ENCODE data around the gene CALHM6. TPM values are rescaled to one million over a fixed set of nuclear protein-coding genes. Genes with fewer than 3 reads are reported as not detected.
A peak's percentile ranks its signal among the peaks of the same experiment; 100 is the strongest.
"Not testable (repeated sequence)": the region's sequence is repeated elsewhere in the genome, so short reads cannot be mapped to it uniquely, and the experiment has no call there.

CALHM6 gene
- total RNA-seq, 1 donor from 2014 or later, result 29.2 TPM

DNA sequence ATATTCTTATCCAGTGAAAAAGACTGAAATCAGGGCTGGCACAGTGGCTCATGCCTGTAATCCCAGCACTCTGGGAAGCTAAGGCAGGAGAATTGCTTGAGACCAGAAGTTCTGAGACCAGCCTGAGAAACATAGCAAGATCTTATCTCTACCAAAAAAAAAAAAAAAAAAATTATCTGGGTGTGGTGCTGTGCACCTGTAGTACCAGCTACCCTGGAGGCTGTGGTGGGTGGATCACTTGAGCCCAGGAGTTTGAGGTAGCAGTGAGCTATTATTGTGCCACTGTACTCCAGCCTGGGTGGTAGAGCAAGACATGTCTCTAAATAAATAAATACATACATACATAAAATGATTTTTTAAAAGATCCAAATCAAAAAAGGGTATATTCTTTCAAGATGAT lies 6.3 kb downstream of the CALHM6 start:
- no peak overlapping the region for H3K4me3 Mint-ChIP-seq
- no peak for DNase-seq (ENCODE audit: low spot score)
- no peaks in the 10 kb centered on the region for H3K9me3 Mint-ChIP-seq
- H3K27ac Mint-ChIP-seq, result no peak overlapping the region
- intact Hi-C loops (cut with micrococcal nuclease), result no loop called here
- H3K36me3 Mint-ChIP-seq (ENCODE audit: low read depth), result peaks cover 16% of the 10 kb centered on the region
- peaks cover 49% of the 10 kb centered on the region for H3K4me1 Mint-ChIP-seq (ENCODE audit: low read depth)
- no peaks in the 10 kb centered on the region for H3K27me3 Mint-ChIP-seq (ENCODE audit: insufficient read depth)

DNA sequence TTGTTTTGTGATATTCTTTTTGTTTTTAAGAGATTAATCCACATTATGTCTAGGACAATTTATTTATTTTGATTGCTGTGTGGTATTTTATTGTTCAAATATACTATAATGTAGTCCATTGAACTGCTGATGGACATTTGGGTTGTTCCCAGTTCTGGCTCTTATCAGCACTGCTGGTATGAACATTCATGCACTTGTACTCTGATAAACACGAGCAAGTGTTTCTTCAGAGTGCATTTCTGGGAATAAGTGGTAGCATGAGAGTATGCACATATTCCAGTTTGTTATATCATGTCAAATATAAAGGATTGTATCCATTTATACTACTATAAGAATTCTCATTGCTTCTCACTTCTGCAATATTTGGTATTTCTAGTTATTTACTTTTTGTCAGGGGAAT lies 7.1 kb downstream of the CALHM6 start:
- H3K27me3 Mint-ChIP-seq (ENCODE audit: insufficient read depth), result peaks cover under 1% of the 10 kb centered on the region
- H3K4me3 Mint-ChIP-seq, result no peak overlapping the region
- no peak for DNase-seq (ENCODE audit: low spot score)
- H3K36me3 Mint-ChIP-seq (ENCODE audit: low read depth), result peaks cover 13% of the 10 kb centered on the region
- H3K4me1 Mint-ChIP-seq (ENCODE audit: low read depth), result peaks cover 41% of the 10 kb centered on the region
- H3K27ac Mint-ChIP-seq, result no peak overlapping the region
- intact Hi-C loops (cut with micrococcal nuclease), result no loop called here
- H3K9me3 Mint-ChIP-seq, result no peaks in the 10 kb centered on the region

DNA sequence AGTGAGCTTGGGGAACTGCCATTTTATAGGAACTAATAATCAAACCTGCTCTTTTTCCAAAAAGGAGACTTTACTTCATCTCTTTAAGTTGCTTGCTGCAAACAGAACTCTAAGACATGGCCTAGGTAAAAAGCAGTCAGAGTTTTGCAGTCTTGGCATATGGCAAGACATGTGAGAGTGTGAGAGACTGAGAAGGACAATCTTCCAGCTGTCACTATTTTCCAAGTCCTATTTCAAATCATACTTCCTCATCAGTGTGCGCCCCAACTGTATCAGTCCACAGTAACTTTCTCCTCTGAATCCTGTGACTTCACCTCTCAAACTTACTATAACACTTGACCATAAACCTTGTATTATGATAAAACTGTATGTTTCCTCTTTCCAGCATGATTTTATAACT lies 10.4 kb downstream of the CALHM6 start:
- DNase-seq (ENCODE audit: low spot score), result no peak
- peaks cover 3% of the 10 kb centered on the region for H3K27me3 Mint-ChIP-seq (ENCODE audit: insufficient read depth)
- no peak overlapping the region for H3K4me3 Mint-ChIP-seq
- peaks cover 40% of the 10 kb centered on the region for H3K4me1 Mint-ChIP-seq (ENCODE audit: low read depth)
- H3K36me3 Mint-ChIP-seq (ENCODE audit: low read depth), result peaks cover 2% of the 10 kb centered on the region
- intact Hi-C loops (cut with micrococcal nuclease), result no loop called here
- no peak overlapping the region for H3K27ac Mint-ChIP-seq
- no peaks in the 10 kb centered on the region for H3K9me3 Mint-ChIP-seq

DNA sequence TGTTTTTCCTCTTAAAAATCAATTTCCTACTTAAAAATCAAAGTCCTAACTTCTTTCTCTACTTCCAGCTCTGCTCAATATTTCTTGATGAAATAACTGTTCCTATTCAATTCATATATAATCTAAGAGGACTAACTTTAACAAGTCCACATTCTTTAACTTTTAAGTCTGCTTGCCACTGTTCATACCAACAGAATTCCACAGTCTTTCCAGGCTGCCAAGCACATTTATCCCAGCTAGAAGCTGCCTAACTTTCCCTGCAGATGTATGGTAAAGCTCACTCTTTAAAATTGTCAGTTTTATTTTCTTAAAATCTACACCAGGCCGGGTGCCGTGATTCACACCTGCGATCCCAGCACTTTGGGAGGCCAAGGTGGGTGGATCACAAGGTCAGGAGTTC lies 11.5 kb downstream of the CALHM6 start:
- Mint-ChIP-seq H3K9me3 (peaks cover 4% of the 10 kb centered on the region), H3K27me3 (ENCODE audit: insufficient read depth) (peaks cover 3% of the 10 kb centered on the region), H3K4me1 (ENCODE audit: low read depth) (peaks cover 36% of the 10 kb centered on the region), H3K36me3 (ENCODE audit: low read depth) (peaks cover 1% of the 10 kb centered on the region), H3K4me3 (no peak overlapping the region), H3K27ac (no peak overlapping the region)
- intact Hi-C loops (cut with micrococcal nuclease), result no loop called here
- DNase-seq (ENCODE audit: low spot score), result no peak

DNA sequence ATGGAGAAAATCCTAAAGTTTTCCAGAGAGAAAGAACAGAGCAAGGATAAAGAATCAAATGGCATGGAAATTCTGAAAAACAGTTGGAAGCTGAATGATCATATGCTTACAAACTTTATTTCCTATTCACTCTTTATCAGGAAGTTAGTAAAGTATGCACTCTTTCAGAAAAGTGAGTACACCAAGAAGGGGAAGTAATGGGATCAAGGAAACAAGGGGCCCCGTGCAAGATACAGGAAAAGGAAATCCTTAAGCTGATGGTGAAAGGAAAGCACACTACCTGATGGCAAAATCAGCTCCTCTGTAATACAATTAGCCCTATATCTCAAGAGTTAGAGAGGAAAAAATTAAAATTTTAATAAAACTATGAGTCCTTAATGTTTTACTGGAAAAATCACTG lies 14.0 kb downstream of the CALHM6 start:
- H3K4me1 Mint-ChIP-seq (ENCODE audit: low read depth), result peaks cover 31% of the 10 kb centered on the region
- no peak overlapping the region for H3K4me3 Mint-ChIP-seq
- peaks cover 7% of the 10 kb centered on the region for H3K9me3 Mint-ChIP-seq
- H3K27ac Mint-ChIP-seq, result no peak overlapping the region
- DNase-seq (ENCODE audit: low spot score), result no peak
- H3K27me3 Mint-ChIP-seq (ENCODE audit: insufficient read depth), result peaks cover 8% of the 10 kb centered on the region
- peaks cover 4% of the 10 kb centered on the region for H3K36me3 Mint-ChIP-seq (ENCODE audit: low read depth)
- intact Hi-C loops (cut with micrococcal nuclease), result loop anchor here (5.0 kb wide), 1 partner anchor 192 kb away; the partner anchor contains the start of gene ZUP1

DNA sequence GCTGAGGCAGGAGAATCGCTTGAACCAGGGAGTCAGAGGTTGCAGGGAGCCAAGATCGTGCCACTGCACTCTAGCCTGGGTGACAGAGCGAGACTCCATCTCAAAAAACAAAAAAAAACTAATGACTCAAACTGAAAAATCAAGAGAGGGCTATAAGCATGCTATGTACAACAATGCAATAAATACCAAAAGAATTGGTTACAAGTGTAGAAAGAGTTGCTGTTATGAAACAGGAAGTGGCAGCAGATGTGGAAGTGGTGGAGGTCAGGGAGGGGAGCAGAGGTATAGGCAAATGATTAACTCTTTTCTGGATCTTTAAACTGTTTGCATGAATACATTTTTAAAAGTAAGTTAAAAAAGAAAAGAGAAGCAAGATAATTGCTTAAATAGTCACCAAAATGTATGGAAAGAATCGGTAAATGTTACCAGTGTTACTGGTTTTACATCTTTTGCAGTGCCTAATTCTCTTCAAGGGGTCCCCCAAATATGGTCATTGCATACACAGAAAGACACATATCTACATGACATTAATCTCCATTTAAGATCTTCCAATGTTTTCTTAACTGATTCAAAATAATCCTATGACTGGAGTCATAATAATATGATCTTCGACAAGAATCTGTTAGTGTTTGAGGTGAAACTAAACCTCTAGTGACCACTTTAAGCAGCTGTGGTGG lies 15.0 kb downstream of the CALHM6 start:
- Mint-ChIP-seq H3K27ac (peak overlapping the region; percentile 69), H3K27me3 (ENCODE audit: insufficient read depth) (peaks cover 11% of the 10 kb centered on the region), H3K4me1 (ENCODE audit: low read depth) (peaks cover 31% of the 10 kb centered on the region), H3K4me3 (peak overlapping the region; percentile 7), H3K9me3 (peaks cover 7% of the 10 kb centered on the region), H3K36me3 (ENCODE audit: low read depth) (peaks cover 4% of the 10 kb centered on the region)
- DNase-seq (ENCODE audit: low spot score), result peak; percentile 54
- intact Hi-C loops (cut with micrococcal nuclease), result loop anchor here (1.0 to 5.0 kb wide), 5 partner anchors 14 to 191 kb away; partner anchors contain the start of genes DSE and ZUP1

DNA sequence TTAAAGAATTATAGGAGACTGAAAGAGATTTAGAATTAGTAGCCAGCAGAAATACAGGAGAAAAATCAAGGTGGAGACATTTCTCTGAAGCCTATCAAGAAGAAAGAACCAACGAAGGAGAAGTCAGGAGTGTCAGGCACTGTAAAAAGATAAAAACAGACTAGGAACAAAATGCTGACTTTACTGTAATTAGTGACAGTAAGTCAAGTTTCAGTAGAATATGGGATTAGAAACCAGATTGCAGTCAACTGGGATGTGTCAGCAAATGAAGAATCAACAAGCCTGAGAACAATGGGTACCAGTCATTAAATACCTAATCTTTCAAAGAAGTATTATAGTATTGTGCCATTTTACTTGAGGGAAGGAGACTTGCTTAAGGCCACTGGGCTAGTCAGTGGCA lies 21.6 kb downstream of the CALHM6 start:
- Mint-ChIP-seq H3K4me1 (ENCODE audit: low read depth) (no peaks in the 10 kb centered on the region), H3K4me3 (no peak overlapping the region), H3K36me3 (ENCODE audit: low read depth) (peaks cover 6% of the 10 kb centered on the region), H3K9me3 (peaks cover 3% of the 10 kb centered on the region), H3K27me3 (ENCODE audit: insufficient read depth) (peaks cover 42% of the 10 kb centered on the region), H3K27ac (no peak overlapping the region)
- intact Hi-C loops (cut with micrococcal nuclease), result no loop called here
- no peak for DNase-seq (ENCODE audit: low spot score)

DNA sequence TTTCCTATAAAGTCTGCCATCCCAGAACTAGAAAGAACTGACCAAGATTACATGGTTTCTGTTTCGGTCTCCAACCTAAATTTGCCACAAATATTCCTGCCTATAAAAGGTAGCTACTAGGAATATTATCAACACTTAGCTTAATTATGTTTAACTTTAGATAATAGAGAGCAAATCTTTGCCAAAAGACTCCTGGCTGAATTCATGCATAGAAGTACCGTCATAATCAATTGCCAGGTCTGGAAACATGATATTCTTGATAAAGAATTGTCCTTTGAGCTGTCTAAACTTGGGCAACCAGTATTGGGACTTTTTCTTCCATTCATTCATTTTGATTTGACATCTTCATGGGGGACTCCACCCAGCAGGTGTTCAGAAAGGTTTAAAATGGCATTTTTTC lies 22.4 kb downstream of the CALHM6 start:
- Mint-ChIP-seq H3K27ac (no peak overlapping the region), H3K36me3 (ENCODE audit: low read depth) (peaks cover 4% of the 10 kb centered on the region), H3K9me3 (peaks cover 1% of the 10 kb centered on the region), H3K4me1 (ENCODE audit: low read depth) (no peaks in the 10 kb centered on the region), H3K4me3 (no peak overlapping the region), H3K27me3 (ENCODE audit: insufficient read depth) (peaks cover 44% of the 10 kb centered on the region)
- intact Hi-C loops (cut with micrococcal nuclease), result no loop called here
- DNase-seq (ENCODE audit: low spot score), result no peak

DNA sequence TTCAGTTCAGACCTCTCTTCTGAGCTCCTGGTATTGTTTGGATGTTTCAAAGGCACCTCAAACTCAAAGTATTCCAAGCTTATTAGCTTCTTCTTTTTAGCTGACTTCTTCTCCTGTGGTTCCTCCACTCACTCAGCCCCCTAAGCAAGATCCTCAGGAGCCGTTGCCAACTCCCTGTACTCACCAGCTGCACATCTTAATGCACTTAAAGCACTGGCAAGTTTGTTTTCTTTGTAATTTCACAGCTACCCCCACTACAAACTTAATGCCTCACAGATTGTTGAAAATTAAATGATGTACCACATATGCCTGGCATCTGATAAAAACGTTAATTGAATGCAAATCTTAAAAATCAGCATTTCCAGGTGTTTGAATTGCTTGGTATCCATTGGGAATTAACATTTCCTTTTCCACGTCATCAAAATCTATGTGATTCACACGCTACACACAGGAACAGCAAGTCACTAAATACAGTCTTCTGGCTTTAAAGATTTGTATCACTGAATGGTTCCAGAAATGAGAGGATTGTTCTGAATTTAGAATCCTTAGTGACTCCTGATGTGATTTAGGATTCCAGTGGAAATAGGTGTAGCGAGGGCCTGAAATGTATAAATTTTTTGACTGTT lies 24.5 kb downstream of the CALHM6 start:
- H3K27me3 Mint-ChIP-seq (ENCODE audit: insufficient read depth), result peaks cover 51% of the 10 kb centered on the region
- no peaks in the 10 kb centered on the region for H3K4me1 Mint-ChIP-seq (ENCODE audit: low read depth)
- peaks cover 4% of the 10 kb centered on the region for H3K36me3 Mint-ChIP-seq (ENCODE audit: low read depth)
- H3K9me3 Mint-ChIP-seq, result peaks cover 4% of the 10 kb centered on the region
- intact Hi-C loops (cut with micrococcal nuclease), result no loop called here
- DNase-seq (ENCODE audit: low spot score), result no peak
- no peak overlapping the region for H3K4me3 Mint-ChIP-seq
- no peak overlapping the region for H3K27ac Mint-ChIP-seq

DNA sequence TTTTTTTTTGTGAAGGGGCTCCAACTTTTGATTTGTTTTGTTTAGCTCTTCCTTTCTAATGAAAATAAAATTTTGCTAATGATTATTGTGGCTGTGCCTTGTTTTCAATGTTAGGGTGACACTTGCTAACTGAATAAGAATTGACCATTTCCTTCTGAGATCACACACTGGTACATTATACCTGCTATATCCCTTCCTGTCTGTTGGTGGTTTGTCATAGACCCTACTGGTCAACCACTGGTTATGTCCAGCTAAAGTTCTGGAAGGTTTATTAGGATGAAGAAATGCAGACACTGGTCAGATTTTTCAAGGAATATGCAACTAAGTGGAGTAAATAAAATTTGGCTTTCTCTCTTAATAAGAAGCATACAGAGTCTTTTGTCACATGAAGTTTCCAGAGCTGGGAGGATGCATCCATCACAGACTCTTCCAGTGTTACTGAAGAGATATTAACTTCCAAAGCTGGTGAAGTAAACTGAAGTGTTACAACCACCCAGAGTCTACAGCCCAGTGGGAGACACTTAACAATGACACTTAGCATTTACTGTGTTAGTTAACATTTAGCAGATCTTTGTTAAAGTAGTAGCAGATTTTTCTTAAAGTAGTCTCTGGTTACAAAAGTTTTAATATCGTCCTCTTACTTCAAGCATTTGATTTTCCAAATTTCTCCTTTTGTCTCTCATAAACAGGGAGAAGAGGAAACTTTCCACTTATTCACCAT lies 30.6 kb downstream of the CALHM6 start:
- H3K27ac Mint-ChIP-seq, result no peak overlapping the region
- H3K36me3 Mint-ChIP-seq (ENCODE audit: low read depth), result peaks cover 1% of the 10 kb centered on the region
- peaks cover 4% of the 10 kb centered on the region for H3K9me3 Mint-ChIP-seq
- H3K4me1 Mint-ChIP-seq (ENCODE audit: low read depth), result no peaks in the 10 kb centered on the region
- H3K4me3 Mint-ChIP-seq, result no peak overlapping the region
- intact Hi-C loops (cut with micrococcal nuclease), result no loop called here
- DNase-seq (ENCODE audit: low spot score), result no peak
- H3K27me3 Mint-ChIP-seq (ENCODE audit: insufficient read depth), result peaks cover 22% of the 10 kb centered on the region

DNA sequence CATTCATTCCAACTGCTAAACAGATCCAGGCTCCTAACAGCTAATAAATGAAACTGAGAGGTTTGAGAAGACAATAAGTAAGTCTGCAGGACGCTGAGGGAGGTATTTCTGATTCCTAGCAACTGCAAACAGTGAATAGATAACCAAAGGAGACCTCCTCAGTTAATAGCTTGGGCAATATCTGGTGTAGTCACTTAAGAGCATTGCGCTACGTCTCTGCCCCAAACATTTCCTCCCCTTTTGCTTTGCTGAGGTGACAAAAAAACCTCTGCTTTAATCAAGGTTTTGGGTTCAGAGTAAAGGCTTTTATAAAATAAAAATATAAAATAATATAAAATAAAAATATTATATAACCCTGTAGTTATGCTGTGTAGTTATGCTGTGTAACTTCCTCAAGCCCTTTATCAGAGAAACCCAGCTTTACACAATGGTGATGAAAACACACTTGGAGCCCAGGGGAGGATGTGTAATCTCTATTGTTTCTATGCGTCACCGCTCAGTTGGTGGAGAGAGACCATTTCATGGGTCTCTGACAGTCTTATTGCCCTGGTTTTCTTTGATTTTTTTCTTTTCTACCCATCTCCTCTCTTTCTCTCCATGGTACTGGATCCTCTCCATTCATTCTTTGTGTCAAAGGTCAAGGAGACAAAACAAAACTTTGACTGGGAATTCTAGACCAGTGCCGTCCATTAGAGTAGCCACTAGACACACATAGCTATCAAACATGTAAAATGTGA lies 31.3 kb downstream of the CALHM6 start:
- Mint-ChIP-seq H3K4me3 (no peak overlapping the region), H3K9me3 (peaks cover 4% of the 10 kb centered on the region), H3K36me3 (ENCODE audit: low read depth) (peaks cover 1% of the 10 kb centered on the region), H3K4me1 (ENCODE audit: low read depth) (no peaks in the 10 kb centered on the region), H3K27me3 (ENCODE audit: insufficient read depth) (peaks cover 22% of the 10 kb centered on the region), H3K27ac (no peak overlapping the region)
- intact Hi-C loops (cut with micrococcal nuclease), result no loop called here
- no peak for DNase-seq (ENCODE audit: low spot score)

DNA sequence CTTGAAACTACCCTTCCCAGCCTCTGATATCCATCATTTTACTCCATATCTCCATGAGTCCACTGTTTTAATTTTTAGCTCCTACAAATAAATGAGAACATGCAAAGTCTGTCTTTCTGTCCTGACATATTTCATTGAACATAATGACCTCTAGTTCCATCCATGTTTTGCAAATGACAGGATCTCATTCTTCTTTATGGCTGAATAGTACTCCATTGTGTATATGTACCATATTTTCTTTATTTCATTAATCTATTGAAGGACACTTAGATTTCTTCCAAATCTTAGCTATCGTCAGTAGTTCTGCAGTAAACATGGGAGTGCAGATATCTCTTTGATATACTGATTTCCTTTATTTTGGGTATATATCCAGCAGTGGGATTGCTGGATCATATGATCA lies 34.0 kb downstream of the CALHM6 start:
- H3K4me3 Mint-ChIP-seq; H3K36me3 Mint-ChIP-seq (ENCODE audit: low read depth); DNase-seq (ENCODE audit: low spot score); H3K9me3 Mint-ChIP-seq; H3K27ac Mint-ChIP-seq; H3K4me1 Mint-ChIP-seq (ENCODE audit: low read depth); intact Hi-C loops (cut with micrococcal nuclease): not testable (repeated sequence)
- H3K27me3 Mint-ChIP-seq (ENCODE audit: insufficient read depth), result peaks cover 16% of the 10 kb centered on the region
